Colonic mucosa (tissue), 4 donors: Measurements from ENCODE around the gene RAB28. TPM values are rescaled to one million over a fixed set of nuclear protein-coding genes. Genes with fewer than 3 reads are reported as not detected.

Source experiments
- DNase-seq: peaks from one replicate; pipeline ENCODE4 v3.0.0-alpha.2; 2020
- H3K27ac ChIP-seq: fragments of 200-600 bp; one replicate; pipeline ENCODE4 v1.8.0; 2021
- H3K27me3 ChIP-seq: fragments of 200-600 bp; one replicate; pipeline ENCODE4 v1.8.0; 2021
- H3K36me3 ChIP-seq: fragments of 200-600 bp; one replicate; pipeline ENCODE4 v1.8.0; 2021
- H3K4me1 ChIP-seq: fragments of 200-600 bp; one replicate; pipeline ENCODE4 v1.8.0; 2021; ENCODE audit warnings: mild to moderate bottlenecking
- H3K4me3 ChIP-seq: fragments of 200-600 bp; one replicate; pipeline ENCODE4 v1.8.0; 2021
- H3K9ac ChIP-seq, 2 donors: one replicate each; pipeline ENCODE4 v1.7.0; 2013; ENCODE audit warnings: control low read depth in 2 of 2, low read depth in 2 of 2, low read length in 2 of 2
- H3K9me3 ChIP-seq: fragments of 200-600 bp; one replicate; pipeline ENCODE4 v1.8.0; 2021
- intact Hi-C: fragments of 100-400 bp; cut with DNase I; formaldehyde crosslinking; loops from one replicate; pipeline ENCODE4 v1.14.1; 2022
- total RNA-seq, 2 donors: library from RNA; stranded (reverse); fragmentation: NEBNext Ultra II Directional in 1 of 2; extraction: Animal tissue kit (Norgen Biotek cat#: 25700) in 1 of 2; gene quantifications; one replicate each; pipeline ENCODE4 v1.2.1, GENCODE V29; 2021
- TF ChIP-seq, protein P1 (sequence below): fragments of 200-600 bp; IDR thresholded peaks from one replicate; pipeline ENCODE4 v1.8.0; 2022; ENCODE audit warnings: antibody characterized with exemption, mild to moderate bottlenecking
- donor health status: healthy.
- donor health status: DM: no; HTN: no; CAD: no.
- donor health status: DM: no; HTN: no; CAD: no.

The RAB28 gene
- total RNA-seq, 2 donors from 2014 or later: 13.0 to 13.3 TPM

DNA sequence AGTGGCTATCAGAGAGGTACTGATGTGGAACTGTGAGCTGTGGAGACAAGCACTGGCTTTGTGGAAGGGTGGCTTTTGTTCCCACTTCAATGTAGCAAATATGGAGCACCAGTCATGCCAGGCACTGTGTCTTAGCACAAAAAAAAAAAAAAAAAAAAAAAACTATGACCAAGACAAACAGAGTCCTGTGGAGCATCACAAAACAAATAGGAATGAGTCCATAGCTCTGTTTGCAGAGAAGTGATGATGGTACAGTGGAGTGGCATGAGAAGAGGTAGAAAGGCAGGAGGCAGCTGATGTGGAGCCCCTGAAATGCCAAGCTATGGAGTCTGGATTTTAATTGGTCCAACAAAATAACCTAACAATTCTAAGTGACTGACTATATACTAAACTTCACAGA lies 116.9 kb downstream of the RAB28 start:
- TF ChIP-seq, protein P1, sequence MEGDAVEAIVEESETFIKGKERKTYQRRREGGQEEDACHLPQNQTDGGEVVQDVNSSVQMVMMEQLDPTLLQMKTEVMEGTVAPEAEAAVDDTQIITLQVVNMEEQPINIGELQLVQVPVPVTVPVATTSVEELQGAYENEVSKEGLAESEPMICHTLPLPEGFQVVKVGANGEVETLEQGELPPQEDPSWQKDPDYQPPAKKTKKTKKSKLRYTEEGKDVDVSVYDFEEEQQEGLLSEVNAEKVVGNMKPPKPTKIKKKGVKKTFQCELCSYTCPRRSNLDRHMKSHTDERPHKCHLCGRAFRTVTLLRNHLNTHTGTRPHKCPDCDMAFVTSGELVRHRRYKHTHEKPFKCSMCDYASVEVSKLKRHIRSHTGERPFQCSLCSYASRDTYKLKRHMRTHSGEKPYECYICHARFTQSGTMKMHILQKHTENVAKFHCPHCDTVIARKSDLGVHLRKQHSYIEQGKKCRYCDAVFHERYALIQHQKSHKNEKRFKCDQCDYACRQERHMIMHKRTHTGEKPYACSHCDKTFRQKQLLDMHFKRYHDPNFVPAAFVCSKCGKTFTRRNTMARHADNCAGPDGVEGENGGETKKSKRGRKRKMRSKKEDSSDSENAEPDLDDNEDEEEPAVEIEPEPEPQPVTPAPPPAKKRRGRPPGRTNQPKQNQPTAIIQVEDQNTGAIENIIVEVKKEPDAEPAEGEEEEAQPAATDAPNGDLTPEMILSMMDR: no peak
- Histone ChIP-seq H3K9ac (no peak overlapping the region), H3K27ac (no peak overlapping the region), H3K9me3 (no peaks in the 10 kb centered on the region), H3K27me3 (no peaks in the 10 kb centered on the region), H3K4me1 (no peaks in the 10 kb centered on the region), H3K4me3 (no peak overlapping the region), H3K36me3 (no peaks in the 10 kb centered on the region)
- DNase-seq: no peak
- intact Hi-C loops: no loop called here

- no peak for DNase-seq
- Histone ChIP-seq H3K9ac (no peak overlapping the region), H3K27ac (no peak overlapping the region), H3K9me3 (no peaks in the 10 kb centered on the region), H3K27me3 (no peaks in the 10 kb centered on the region), H3K36me3 (no peaks in the 10 kb centered on the region), H3K4me3 (no peak overlapping the region), H3K4me1 (no peaks in the 10 kb centered on the region)
- TF ChIP-seq, protein P1: no peak
- intact Hi-C loops: no loop called here
These were observed 118.9 kb downstream of the RAB28 start for GRCh38 chr4:13365195-13365594.

DNA sequence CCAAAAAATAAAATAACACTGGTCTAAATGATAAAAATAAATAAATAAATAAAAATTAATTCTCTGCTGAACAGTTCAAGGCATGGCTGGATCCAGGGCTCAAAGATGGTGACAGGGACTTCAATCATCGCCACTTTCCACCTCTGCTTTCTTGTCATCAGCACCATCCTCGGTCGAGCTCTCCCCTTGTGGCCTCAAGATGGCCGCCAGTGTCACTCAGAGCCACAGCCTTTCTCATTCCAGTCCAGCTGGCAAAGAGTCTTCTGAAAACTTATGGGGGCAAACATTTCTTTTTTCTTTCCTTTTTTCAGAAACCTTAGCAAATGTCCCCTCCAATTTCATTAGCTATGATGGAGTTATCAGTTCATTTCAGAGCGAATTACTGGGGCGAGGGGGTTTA lies 119.5 kb downstream of the RAB28 start:
- intact Hi-C loops: no loop called here
- H3K4me1 ChIP-seq: no peaks in the 10 kb centered on the region
- no peak overlapping the region for H3K4me3 ChIP-seq
- H3K9ac ChIP-seq: no peak overlapping the region
- TF ChIP-seq, protein P1: no peak
- no peak overlapping the region for H3K27ac ChIP-seq
- H3K36me3 ChIP-seq: no peaks in the 10 kb centered on the region
- no peaks in the 10 kb centered on the region for H3K27me3 ChIP-seq
- no peak for DNase-seq
- no peaks in the 10 kb centered on the region for H3K9me3 ChIP-seq

GRCh38 chr4:13364172-13364571 lies 120.0 kb downstream of the RAB28 start:
- TF ChIP-seq, protein P1: no peak
- no peaks in the 10 kb centered on the region for H3K9me3 ChIP-seq
- no peaks in the 10 kb centered on the region for H3K36me3 ChIP-seq
- no peak for DNase-seq
- H3K27ac ChIP-seq: no peak overlapping the region
- no peak overlapping the region for H3K9ac ChIP-seq
- H3K4me3 ChIP-seq: no peak overlapping the region
- intact Hi-C loops: no loop called here
- H3K4me1 ChIP-seq: no peaks in the 10 kb centered on the region
- H3K27me3 ChIP-seq: no peaks in the 10 kb centered on the region

GRCh38 chr4:13359809-13360208 lies 124.3 kb downstream of the RAB28 start:
- TF ChIP-seq, protein P1: no peak
- Histone ChIP-seq H3K27ac (no peak overlapping the region), H3K27me3 (no peaks in the 10 kb centered on the region), H3K36me3 (no peaks in the 10 kb centered on the region), H3K4me1 (no peaks in the 10 kb centered on the region), H3K9ac (no peak overlapping the region), H3K4me3 (no peak overlapping the region), H3K9me3 (no peaks in the 10 kb centered on the region)
- intact Hi-C loops: no loop called here
- DNase-seq: no peak
